GM12874 (cell line): Measurements from ENCODE around the gene GRID2.

Experiments
- CTCF ChIP-seq: IDR thresholded peaks from 2 replicates; pipeline ENCODE4 v1.5.1; 2011; ENCODE audit warnings: low read depth, mild to moderate bottlenecking, control low read depth, low read length, moderate library complexity; ENCODE audit not compliant: insufficient read depth

The GRID2 gene

GRCh38 chr4:93302310-93302709, 998.5 kb downstream of the GRID2 start:
- no peak for TF ChIP-seq CTCF

DNA sequence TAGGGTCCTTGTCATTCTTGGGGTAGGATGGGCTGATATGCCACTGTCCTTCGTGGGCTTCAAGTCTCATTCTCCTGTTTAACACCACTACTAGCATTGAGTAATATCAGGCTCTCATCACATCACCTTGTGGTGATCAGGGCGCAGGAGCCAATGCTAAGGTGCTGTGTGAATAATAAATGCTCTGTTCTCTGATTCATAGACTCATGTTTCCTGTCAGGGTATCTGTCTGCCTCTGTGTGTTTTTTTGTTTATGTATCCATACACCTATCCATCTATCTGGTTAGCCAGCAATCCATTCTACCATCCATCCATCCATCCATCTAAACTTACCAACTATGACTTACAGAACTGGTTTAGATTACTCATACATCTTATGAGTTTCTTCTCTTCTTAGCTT, 999.7 kb downstream of the GRID2 start:
- no peak for TF ChIP-seq CTCF

DNA sequence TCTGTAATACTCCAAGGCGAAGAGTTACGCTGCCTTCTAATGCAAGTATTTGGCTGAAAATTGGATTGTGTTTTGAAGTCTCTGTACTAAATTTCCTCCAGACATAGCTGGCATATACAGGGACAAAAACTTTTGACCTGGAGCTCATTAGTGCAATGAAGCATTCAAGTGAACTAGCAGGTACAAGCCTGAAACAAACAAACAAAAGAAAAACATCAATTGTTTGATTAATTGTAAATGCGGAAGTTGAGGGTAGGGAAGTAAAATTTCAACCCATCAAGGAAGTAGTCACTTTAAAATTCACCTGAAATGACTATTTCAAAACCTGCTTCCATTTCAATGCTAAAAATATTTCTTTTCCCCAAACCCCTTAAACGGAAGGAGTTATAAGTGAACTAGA, 1008.5 kb downstream of the GRID2 start:
- no peak for TF ChIP-seq CTCF

GRCh38 chr4:93313197-93313596, 1009.4 kb downstream of the GRID2 start:
- no peak for TF ChIP-seq CTCF

DNA sequence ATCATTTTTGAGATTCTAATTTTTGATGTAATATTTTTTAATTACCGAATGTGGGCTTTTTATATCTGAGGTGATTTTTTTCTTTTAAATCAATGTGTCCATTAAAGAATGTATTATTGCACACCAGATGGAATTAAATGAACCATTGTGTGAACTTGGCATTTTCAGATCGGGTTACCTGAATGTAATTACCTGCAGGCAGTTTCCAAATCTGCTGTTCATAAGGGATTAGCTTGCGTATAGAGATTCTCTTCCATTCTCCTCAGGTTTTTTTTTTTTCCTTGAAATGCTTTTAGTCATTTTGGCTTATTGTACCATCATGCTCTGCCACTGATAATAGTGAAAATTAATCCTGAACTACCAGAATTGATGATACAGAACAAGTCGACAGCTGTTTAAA, 1013.3 kb downstream of the GRID2 start:
- no peak for TF ChIP-seq CTCF

- no peak for TF ChIP-seq CTCF
Measured at GRCh38 chr4:93317561-93317960, 1013.8 kb downstream of the GRID2 start.

DNA sequence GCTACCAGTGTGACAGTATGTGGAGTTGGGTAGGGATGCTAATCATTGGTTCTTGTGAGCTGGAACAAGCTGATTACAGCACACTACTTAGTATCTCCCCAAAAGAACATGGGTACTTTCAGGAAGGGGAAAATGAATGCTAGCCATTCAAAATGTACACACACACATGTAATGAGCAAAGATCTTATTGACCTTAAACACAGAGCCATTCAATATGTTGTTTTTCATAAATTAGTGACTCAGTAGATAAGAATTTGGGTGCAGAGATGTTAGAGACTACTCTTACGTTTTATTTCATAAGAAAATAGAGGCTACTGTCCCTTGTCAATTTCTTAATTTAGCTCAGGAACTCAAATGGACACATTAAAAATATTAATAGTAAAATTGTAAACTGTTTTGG, 1015.3 kb downstream of the GRID2 start:
- TF ChIP-seq CTCF, result no peak

DNA sequence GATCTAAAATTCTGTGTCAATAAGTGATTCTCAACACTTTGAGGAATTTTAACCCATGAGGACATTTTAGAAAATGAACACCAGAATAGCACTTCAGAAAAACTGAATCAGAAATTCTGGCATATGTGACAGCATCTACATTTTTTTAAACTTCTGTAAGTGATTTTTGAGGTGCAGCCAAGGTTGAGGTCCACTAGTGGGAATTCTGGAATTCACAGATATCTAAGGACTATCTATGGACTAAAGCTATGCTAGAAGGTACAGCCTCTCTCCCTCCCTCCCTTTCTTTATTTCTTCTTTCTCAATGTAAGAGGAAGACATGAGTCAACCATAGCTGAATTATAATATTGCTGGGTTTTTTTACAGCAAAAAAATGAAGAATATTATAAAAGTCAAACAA, 1016.6 kb downstream of the GRID2 start:
- no peak for TF ChIP-seq CTCF
